22Rv1 (cell line): Measurements from ENCODE around the gene RFX3.

Experiments
- H3K27ac ChIP-seq: fragments of 450-650 bp; 2 replicates; pipeline ENCODE4 v1.5.1; 2017
- CTCF ChIP-seq: fragments of 450-650 bp; IDR thresholded peaks from 2 replicates; pipeline ENCODE4 v1.5.1; 2017; ENCODE audit warnings: mild to moderate bottlenecking
- ZFX ChIP-seq: fragments of 450-650 bp; IDR thresholded peaks from 2 replicates; pipeline ENCODE4 v1.6.1; 2017; ENCODE audit warnings: antibody characterized with exemption, borderline replicate concordance

The RFX3 gene

DNA sequence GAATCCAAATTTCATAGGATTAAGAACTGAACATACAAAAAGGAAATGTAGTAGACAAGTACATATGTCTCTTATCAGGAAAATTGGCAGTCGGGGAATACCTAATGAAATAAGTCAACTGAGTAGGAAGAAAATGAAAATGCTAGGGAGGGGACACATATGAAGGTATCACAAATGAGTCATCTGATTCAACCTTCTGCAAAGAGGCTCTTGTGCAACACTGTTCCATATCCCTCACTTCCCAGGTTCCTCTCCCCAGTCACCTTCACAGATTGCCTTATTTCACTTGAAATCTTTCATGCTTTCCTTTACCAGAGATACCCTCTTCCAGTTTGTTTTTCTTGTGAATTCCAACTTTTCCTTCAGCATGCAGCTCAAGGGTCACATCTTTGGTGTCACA, 139.0 kb downstream of the RFX3 start:
- H3K27ac ChIP-seq = no peak overlapping the region
- TF ChIP-seq ZFX (no peak), CTCF (no peak)

DNA sequence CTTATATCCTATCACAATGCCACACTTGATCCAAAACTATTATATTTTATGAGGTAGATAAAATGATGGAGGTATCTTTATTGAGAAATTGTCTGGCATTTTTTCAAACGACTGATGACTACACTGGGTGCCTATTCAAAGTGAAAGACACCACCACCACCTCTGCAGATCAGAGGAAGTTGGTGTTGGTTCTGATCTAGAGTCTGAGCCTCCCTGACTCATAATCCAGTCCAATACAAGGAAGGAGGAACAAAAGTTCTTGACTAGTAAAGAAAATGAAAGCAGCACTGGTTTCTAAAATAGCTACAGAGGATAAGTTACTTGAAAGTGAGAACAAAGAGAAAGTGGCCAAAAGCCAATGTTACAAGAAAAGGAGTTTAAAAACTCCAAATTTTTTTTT, 139.9 kb downstream of the RFX3 start:
- no peak overlapping the region for H3K27ac ChIP-seq
- TF ChIP-seq ZFX (no peak), CTCF (no peak)

- no peak for TF ChIP-seq CTCF
- TF ChIP-seq ZFX = no peak
These were observed 154.0 kb downstream of the RFX3 start for GRCh38 chr9:3371842-3372241.

GRCh38 chr9:3370715-3371114, 155.1 kb downstream of the RFX3 start:
- no peak overlapping the region for H3K27ac ChIP-seq
- no peak for TF ChIP-seq ZFX
- no peak for TF ChIP-seq CTCF

More at GRCh38 chr9:3371842-3372241, 154.0 kb downstream of the RFX3 start:
- H3K27ac ChIP-seq = no peak overlapping the region

GRCh38 chr9:3367185-3367584, 158.6 kb downstream of the RFX3 start:
- TF ChIP-seq CTCF (no peak), ZFX (no peak)
- H3K27ac ChIP-seq = no peak overlapping the region

GRCh38 chr9:3361689-3362392, 164.0 kb downstream of the RFX3 start:
- TF ChIP-seq ZFX (no peak), CTCF (no peak)
- H3K27ac ChIP-seq = no peak overlapping the region

DNA sequence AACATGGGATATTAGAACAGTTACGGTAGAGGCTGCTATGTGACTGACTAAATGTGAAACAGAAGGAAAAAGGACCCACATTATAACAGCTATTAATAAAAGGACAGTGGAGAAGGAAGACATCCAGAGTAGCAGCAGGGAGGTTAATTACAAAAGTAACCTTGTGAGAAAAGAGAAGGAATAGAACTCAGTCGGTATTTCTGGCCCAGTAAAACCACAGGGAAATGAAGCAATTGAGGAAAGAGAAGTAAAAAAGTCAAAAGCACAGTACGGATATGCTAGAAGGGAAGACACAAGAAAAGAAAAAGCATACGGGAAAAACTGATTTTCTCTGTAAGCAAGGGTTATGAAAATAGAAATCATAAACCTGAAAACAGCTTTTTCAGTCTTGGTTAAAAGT, 164.7 kb downstream of the RFX3 start:
- no peak overlapping the region for H3K27ac ChIP-seq
- TF ChIP-seq CTCF = no peak
- no peak for TF ChIP-seq ZFX
